Measurements from ENCODE around the gene CCDC178.

Gene CCDC178

GRCh38 chr18:32983721-32984120 lies 456.8 kb downstream of the CCDC178 start:
- H3K9me3 ChIP-seq (ENCODE audit: insufficient read depth, low read depth, low read length): no peaks in the 10 kb centered on the region
- no CpG with 5 or more reads among the region's 1 CpG for WGBS (ENCODE audit: extremely low coverage, insufficient coverage, insufficient read length)

GRCh38 chr18:32980896-32981295 lies 459.6 kb downstream of the CCDC178 start:
- no peaks in the 10 kb centered on the region for H3K27me3 ChIP-seq (ENCODE audit: insufficient read depth, low read length)
- H3K9ac ChIP-seq (ENCODE audit: low read length): no peak overlapping the region
- H4K12ac ChIP-seq (ENCODE audit: low read depth, low read length): no peak overlapping the region
- no peaks in the 10 kb centered on the region for H3K9me3 ChIP-seq (ENCODE audit: insufficient read depth, low read depth, low read length)
- no peak overlapping the region for H3K4ac ChIP-seq (ENCODE audit: low read depth, low read length)
- H2BK5ac ChIP-seq (ENCODE audit: low read depth, low read length, poor library complexity): no peak overlapping the region
- no peaks in the 10 kb centered on the region for H3K36me3 ChIP-seq (ENCODE audit: control insufficient read depth in 1 of 2, insufficient read depth in 2 of 2, low read length in 2 of 2)
- H3K79me2 ChIP-seq (ENCODE audit: control insufficient read depth, insufficient read depth, low read length, poor library complexity): no peaks in the 10 kb centered on the region
- H3K4me2 ChIP-seq (ENCODE audit: low read length): no peak overlapping the region
- no peaks in the 10 kb centered on the region for H3K4me1 ChIP-seq (ENCODE audit: control insufficient read depth in 1 of 2, insufficient read depth in 2 of 2, low read length in 2 of 2)
- H3K4me3 ChIP-seq (ENCODE audit: low read depth, low read length): no peak overlapping the region
- no peak overlapping the region for H3K14ac ChIP-seq (ENCODE audit: low read length)
- no peak overlapping the region for H3K23ac ChIP-seq (ENCODE audit: low read length)
- H3K79me1 ChIP-seq (ENCODE audit: low read length): no peaks in the 10 kb centered on the region
- no peak overlapping the region for H3K18ac ChIP-seq (ENCODE audit: low read length)
- no peak overlapping the region for H4K8ac ChIP-seq (ENCODE audit: low read depth, low read length)
- DNase-seq: no peak
- H4K91ac ChIP-seq (ENCODE audit: low read depth, low read length): no peak overlapping the region
- H2AK5ac ChIP-seq (ENCODE audit: low read length): no peak overlapping the region
- H3K27ac ChIP-seq (ENCODE audit: low read depth, low read length): no peak overlapping the region
- no peak overlapping the region for H2BK120ac ChIP-seq (ENCODE audit: insufficient read depth, low read length, poor library complexity)
- WGBS (ENCODE audit: extremely low coverage, insufficient coverage, insufficient read length): no CpG with 5 or more reads among the region's 2 CpGs
- H2AFZ ChIP-seq (ENCODE audit: insufficient read depth, low read length, poor library complexity): no peak overlapping the region
- H2BK12ac ChIP-seq (ENCODE audit: low read length): no peak overlapping the region

More at GRCh38 chr18:32983721-32984120, 456.8 kb downstream of the CCDC178 start:
- no peak overlapping the region for H3K18ac ChIP-seq (ENCODE audit: low read length)
- H3K4me2 ChIP-seq (ENCODE audit: low read length): no peak overlapping the region
- no peak overlapping the region for H3K27ac ChIP-seq (ENCODE audit: low read depth, low read length)
- H3K4me3 ChIP-seq (ENCODE audit: low read depth, low read length): no peak overlapping the region
- H3K4ac ChIP-seq (ENCODE audit: low read depth, low read length): no peak overlapping the region
- H2AK5ac ChIP-seq (ENCODE audit: low read length): no peak overlapping the region
- no peaks in the 10 kb centered on the region for H3K36me3 ChIP-seq (ENCODE audit: control insufficient read depth in 1 of 2, insufficient read depth in 2 of 2, low read length in 2 of 2)
- no peaks in the 10 kb centered on the region for H3K79me1 ChIP-seq (ENCODE audit: low read length)
- no peaks in the 10 kb centered on the region for H3K27me3 ChIP-seq (ENCODE audit: insufficient read depth, low read length)
- DNase-seq: no peak
- no peak overlapping the region for H4K91ac ChIP-seq (ENCODE audit: low read depth, low read length)
- H3K4me1 ChIP-seq (ENCODE audit: control insufficient read depth in 1 of 2, insufficient read depth in 2 of 2, low read length in 2 of 2): no peaks in the 10 kb centered on the region
- H2BK120ac ChIP-seq (ENCODE audit: insufficient read depth, low read length, poor library complexity): no peak overlapping the region
- no peak overlapping the region for H3K23ac ChIP-seq (ENCODE audit: low read length)
- no peak overlapping the region for H2BK5ac ChIP-seq (ENCODE audit: low read depth, low read length, poor library complexity)
- no peaks in the 10 kb centered on the region for H3K79me2 ChIP-seq (ENCODE audit: control insufficient read depth, insufficient read depth, low read length, poor library complexity)
- H3K14ac ChIP-seq (ENCODE audit: low read length): no peak overlapping the region
- no peak overlapping the region for H4K8ac ChIP-seq (ENCODE audit: low read depth, low read length)
- no peak overlapping the region for H2AFZ ChIP-seq (ENCODE audit: insufficient read depth, low read length, poor library complexity)
- no peak overlapping the region for H3K9ac ChIP-seq (ENCODE audit: low read length)
- H2BK12ac ChIP-seq (ENCODE audit: low read length): no peak overlapping the region
- H4K12ac ChIP-seq (ENCODE audit: low read depth, low read length): no peak overlapping the region

GRCh38 chr18:32975501-32975900 lies 465.0 kb downstream of the CCDC178 start:
- Histone ChIP-seq H3K18ac (ENCODE audit: low read length) (no peak overlapping the region), H3K4me3 (ENCODE audit: low read depth, low read length) (no peak overlapping the region), H2BK5ac (ENCODE audit: low read depth, low read length, poor library complexity) (no peak overlapping the region), H3K27me3 (ENCODE audit: insufficient read depth, low read length) (no peaks in the 10 kb centered on the region), H3K4me2 (ENCODE audit: low read length) (no peak overlapping the region), H3K27ac (ENCODE audit: low read depth, low read length) (no peak overlapping the region), H3K9ac (ENCODE audit: low read length) (no peak overlapping the region), H3K4ac (ENCODE audit: low read depth, low read length) (no peak overlapping the region), H3K79me2 (ENCODE audit: control insufficient read depth, insufficient read depth, low read length, poor library complexity) (no peaks in the 10 kb centered on the region), H2AFZ (ENCODE audit: insufficient read depth, low read length, poor library complexity) (no peak overlapping the region), H3K14ac (ENCODE audit: low read length) (no peak overlapping the region), H3K4me1 (ENCODE audit: control insufficient read depth in 1 of 2, insufficient read depth in 2 of 2, low read length in 2 of 2) (no peaks in the 10 kb centered on the region), H2BK12ac (ENCODE audit: low read length) (no peak overlapping the region), H4K8ac (ENCODE audit: low read depth, low read length) (no peak overlapping the region), H3K36me3 (ENCODE audit: control insufficient read depth in 1 of 2, insufficient read depth in 2 of 2, low read length in 2 of 2) (no peaks in the 10 kb centered on the region), H3K79me1 (ENCODE audit: low read length) (no peaks in the 10 kb centered on the region), H2AK5ac (ENCODE audit: low read length) (no peak overlapping the region), H2BK120ac (ENCODE audit: insufficient read depth, low read length, poor library complexity) (no peak overlapping the region), H4K12ac (ENCODE audit: low read depth, low read length) (no peak overlapping the region), H3K9me3 (ENCODE audit: insufficient read depth, low read depth, low read length) (no peaks in the 10 kb centered on the region), H3K23ac (ENCODE audit: low read length) (no peak overlapping the region), H4K91ac (ENCODE audit: low read depth, low read length) (no peak overlapping the region)
- no peak for DNase-seq

GRCh38 chr18:32975163-32975436 lies 465.4 kb downstream of the CCDC178 start:
- H4K91ac ChIP-seq (ENCODE audit: low read depth, low read length): no peak overlapping the region
- H3K9me3 ChIP-seq (ENCODE audit: insufficient read depth, low read depth, low read length): no peaks in the 10 kb centered on the region
- no CpG with 5 or more reads among the region's 1 CpG for WGBS (ENCODE audit: extremely low coverage, insufficient coverage, insufficient read length)
- no peak overlapping the region for H3K9ac ChIP-seq (ENCODE audit: low read length)
- H3K4me3 ChIP-seq (ENCODE audit: low read depth, low read length): no peak overlapping the region
- H3K4me1 ChIP-seq (ENCODE audit: control insufficient read depth in 1 of 2, insufficient read depth in 2 of 2, low read length in 2 of 2): no peaks in the 10 kb centered on the region
- no peak overlapping the region for H4K8ac ChIP-seq (ENCODE audit: low read depth, low read length)
- H4K12ac ChIP-seq (ENCODE audit: low read depth, low read length): no peak overlapping the region
- H2BK5ac ChIP-seq (ENCODE audit: low read depth, low read length, poor library complexity): no peak overlapping the region
- no peak for DNase-seq
- no peaks in the 10 kb centered on the region for H3K79me2 ChIP-seq (ENCODE audit: control insufficient read depth, insufficient read depth, low read length, poor library complexity)
- H2BK12ac ChIP-seq (ENCODE audit: low read length): no peak overlapping the region
- no peak overlapping the region for H3K23ac ChIP-seq (ENCODE audit: low read length)
- no peak overlapping the region for H3K27ac ChIP-seq (ENCODE audit: low read depth, low read length)
- H3K27me3 ChIP-seq (ENCODE audit: insufficient read depth, low read length): no peaks in the 10 kb centered on the region
- no peaks in the 10 kb centered on the region for H3K36me3 ChIP-seq (ENCODE audit: control insufficient read depth in 1 of 2, insufficient read depth in 2 of 2, low read length in 2 of 2)
- H3K4ac ChIP-seq (ENCODE audit: low read depth, low read length): no peak overlapping the region
- H3K4me2 ChIP-seq (ENCODE audit: low read length): no peak overlapping the region
- H3K14ac ChIP-seq (ENCODE audit: low read length): no peak overlapping the region
- no peak overlapping the region for H2AFZ ChIP-seq (ENCODE audit: insufficient read depth, low read length, poor library complexity)
- no peak overlapping the region for H2BK120ac ChIP-seq (ENCODE audit: insufficient read depth, low read length, poor library complexity)
- no peak overlapping the region for H2AK5ac ChIP-seq (ENCODE audit: low read length)
- H3K18ac ChIP-seq (ENCODE audit: low read length): no peak overlapping the region
- no peaks in the 10 kb centered on the region for H3K79me1 ChIP-seq (ENCODE audit: low read length)
